Measurements from ENCODE around the gene ENO2.

ENO2 gene

GRCh38 chr12:6928703-6929407 lies 14.5 kb downstream of the ENO2 start:
- peak overlapping the region; percentile 99 for H3K27ac ChIP-seq
- peaks cover 0 to 5% (median 2%) of the 10 kb centered on the region in 3 donors for H3K36me3 ChIP-seq
- no peak for TF ChIP-seq CTCF (IDR thresholded peaks at IDR 0.05)
- H3K27me3 ChIP-seq, result no peaks in the 10 kb centered on the region
- intact Hi-C loops (cut with DNase I; ENCODE audit: low total_unique reads), result no loop called here
- H3K4me1 ChIP-seq, result peaks cover 7 to 84% (median 61%) of the 10 kb centered on the region in 4 donors
- peak overlapping the region; percentile 97 to 99 for H3K4me3 ChIP-seq
- H3K9me3 ChIP-seq, result no peaks in the 10 kb centered on the region
- DNase-seq, result no peak

- no peak for DNase-seq
- Histone ChIP-seq H3K4me3 (peak overlapping the region; percentile 97 to 99), H3K9me3 (no peaks in the 10 kb centered on the region), H3K36me3 (peaks cover 0 to 14% (median 10%) of the 10 kb centered on the region in 3 donors), H3K27me3 (no peaks in the 10 kb centered on the region), H3K4me1 (peaks cover 7 to 85% (median 62%) of the 10 kb centered on the region in 4 donors), H3K27ac (peak overlapping the region; percentile 99)
- TF ChIP-seq CTCF (IDR thresholded peaks at IDR 0.05), result no peak
- intact Hi-C loops (cut with DNase I; ENCODE audit: low total_unique reads), result no loop called here
Observed at GRCh38 chr12:6929466-6930452, 15.4 kb downstream of the ENO2 start.

GRCh38 chr12:6932766-6933165 lies 18.4 kb downstream of the ENO2 start:
- Histone ChIP-seq H3K4me3 (no peak overlapping the region), H3K4me1 (peaks cover 0 to 72% (median 56%) of the 10 kb centered on the region in 4 donors), H3K9me3 (no peaks in the 10 kb centered on the region), H3K27me3 (no peaks in the 10 kb centered on the region), H3K36me3 (peaks cover 11 to 37% (median 12%) of the 10 kb centered on the region in 3 donors), H3K27ac (peak overlapping the region; percentile 31 to 99)
- intact Hi-C loops (cut with DNase I; ENCODE audit: low total_unique reads), result no loop called here
- no peak for TF ChIP-seq CTCF (IDR thresholded peaks at IDR 0.05)
- DNase-seq, result no peak

- H3K27me3 ChIP-seq, result no peaks in the 10 kb centered on the region
- no peak overlapping the region for H3K4me3 ChIP-seq
- peaks cover 0 to 82% (median 66%) of the 10 kb centered on the region in 4 donors for H3K4me1 ChIP-seq
- no peaks in the 10 kb centered on the region for H3K9me3 ChIP-seq
- intact Hi-C loops (cut with DNase I; ENCODE audit: low total_unique reads), result no loop called here
- no peak for DNase-seq
- no peak for TF ChIP-seq CTCF (IDR thresholded peaks at IDR 0.05)
- peaks cover 11 to 37% (median 12%) of the 10 kb centered on the region in 3 donors for H3K36me3 ChIP-seq
- peak overlapping the region; percentile 47 to 99 for H3K27ac ChIP-seq
Observed at GRCh38 chr12:6934110-6934509, 19.7 kb downstream of the ENO2 start.

- no peaks in the 10 kb centered on the region for H3K9me3 ChIP-seq
- peak overlapping the region; percentile 47 to 99 for H3K27ac ChIP-seq
- intact Hi-C loops (cut with DNase I; ENCODE audit: low total_unique reads), result no loop called here
- no peak for TF ChIP-seq CTCF (IDR thresholded peaks at IDR 0.05)
- H3K27me3 ChIP-seq, result no peaks in the 10 kb centered on the region
- no peak overlapping the region for H3K4me3 ChIP-seq
- no peak for DNase-seq
- H3K36me3 ChIP-seq, result peaks cover 12 to 49% (median 13%) of the 10 kb centered on the region in 3 donors
- peaks cover 0 to 77% (median 56%) of the 10 kb centered on the region in 4 donors for H3K4me1 ChIP-seq
Observed at GRCh38 chr12:6935371-6936193, 21.2 kb downstream of the ENO2 start.

All from tibial artery (tissue), 4 donors.